BLaER1 (cell line): ENCODE results near the gene TSFM.

ENCODE experiments used
- H3K27ac ChIP-seq: shearing (Covaris generic); formaldehyde crosslinking; 2 replicates; pipeline ENCODE4 v1.8.1; 2022
- H3K27me3 ChIP-seq: shearing (Covaris generic); formaldehyde crosslinking; 2 replicates; pipeline ENCODE4 v1.8.1; 2022
- H3K36me3 ChIP-seq: shearing (Covaris generic); formaldehyde crosslinking; 2 replicates; pipeline ENCODE4 v1.8.1; 2022
- H3K4me1 ChIP-seq: shearing (Covaris generic); formaldehyde crosslinking; 2 replicates; pipeline ENCODE4 v1.8.1; 2022
- H3K4me2 ChIP-seq: shearing (Covaris generic); formaldehyde crosslinking; 2 replicates; pipeline ENCODE4 v1.8.1; 2022
- H3K4me3 ChIP-seq: shearing (Covaris generic); formaldehyde crosslinking; 2 replicates; pipeline ENCODE4 v1.8.1; 2022
- H3K9ac ChIP-seq: shearing (Covaris generic); formaldehyde crosslinking; 2 replicates; pipeline ENCODE4 v1.8.1; 2022
- H3K9me3 ChIP-seq: shearing (Covaris generic); formaldehyde crosslinking; 2 replicates; pipeline ENCODE4 v1.8.1; 2022
- H4K20me1 ChIP-seq: shearing (Covaris generic); formaldehyde crosslinking; 2 replicates; pipeline ENCODE4 v1.8.1; 2022
- Cebpa-rat ChIP-seq: shearing (Covaris generic); IDR thresholded peaks from 2 replicates; pipeline ENCODE4 v1.8.1; 2022

Gene TSFM

GRCh38 chr12:57821474-57822214 is 39.1 kb downstream of the TSFM start:
- Histone ChIP-seq H3K9me3 (no peaks in the 10 kb centered on the region), H3K36me3 (peaks cover 85% of the 10 kb centered on the region), H4K20me1 (peaks cover 51% of the 10 kb centered on the region), H3K4me1 (no peaks in the 10 kb centered on the region), H3K4me3 (no peak overlapping the region), H3K27ac (no peak overlapping the region), H3K4me2 (no peak overlapping the region), H3K9ac (no peak overlapping the region), H3K27me3 (no peaks in the 10 kb centered on the region)
- no peak for TF ChIP-seq Cebpa-rat

- Histone ChIP-seq H3K4me1 (no peaks in the 10 kb centered on the region), H3K4me2 (no peak overlapping the region), H4K20me1 (peaks cover 60% of the 10 kb centered on the region), H3K4me3 (no peak overlapping the region), H3K27me3 (no peaks in the 10 kb centered on the region), H3K36me3 (peaks cover 94% of the 10 kb centered on the region), H3K9ac (no peak overlapping the region), H3K9me3 (no peaks in the 10 kb centered on the region), H3K27ac (no peak overlapping the region)
- TF ChIP-seq Cebpa-rat: no peak
Observed at GRCh38 chr12:57822392-57823130, 40.0 kb downstream of the TSFM start.

- Histone ChIP-seq H4K20me1 (peaks cover 68% of the 10 kb centered on the region), H3K27me3 (no peaks in the 10 kb centered on the region), H3K4me1 (no peaks in the 10 kb centered on the region), H3K36me3 (peaks cover 99% of the 10 kb centered on the region), H3K27ac (no peak overlapping the region), H3K9ac (no peak overlapping the region), H3K4me2 (no peak overlapping the region), H3K4me3 (no peak overlapping the region), H3K9me3 (no peaks in the 10 kb centered on the region)
- no peak for TF ChIP-seq Cebpa-rat
Observed at GRCh38 chr12:57823131-57823907, 40.7 kb downstream of the TSFM start.

- no peaks in the 10 kb centered on the region for H3K9me3 ChIP-seq
- no peaks in the 10 kb centered on the region for H3K4me1 ChIP-seq
- peaks cover 99% of the 10 kb centered on the region for H3K36me3 ChIP-seq
- peaks cover 75% of the 10 kb centered on the region for H4K20me1 ChIP-seq
- no peak for TF ChIP-seq Cebpa-rat
- H3K27me3 ChIP-seq: no peaks in the 10 kb centered on the region
- no peak overlapping the region for H3K4me2 ChIP-seq
- no peak overlapping the region for H3K27ac ChIP-seq
- H3K9ac ChIP-seq: no peak overlapping the region
- H3K4me3 ChIP-seq: no peak overlapping the region
Observed at GRCh38 chr12:57823908-57824640, 41.5 kb downstream of the TSFM start.

GRCh38 chr12:57825451-57825850 is 42.9 kb downstream of the TSFM start:
- Histone ChIP-seq H3K9ac (no peak overlapping the region), H3K4me2 (no peak overlapping the region), H3K27ac (no peak overlapping the region), H3K27me3 (no peaks in the 10 kb centered on the region), H3K4me3 (no peak overlapping the region), H3K9me3 (no peaks in the 10 kb centered on the region), H4K20me1 (peaks cover 89% of the 10 kb centered on the region), H3K36me3 (peaks cover 100% of the 10 kb centered on the region), H3K4me1 (no peaks in the 10 kb centered on the region)
- no peak for TF ChIP-seq Cebpa-rat

- H3K9me3 ChIP-seq: no peaks in the 10 kb centered on the region
- H3K4me1 ChIP-seq: peaks cover 4% of the 10 kb centered on the region
- no peak overlapping the region for H3K9ac ChIP-seq
- H3K36me3 ChIP-seq: peaks cover 95% of the 10 kb centered on the region
- no peaks in the 10 kb centered on the region for H3K27me3 ChIP-seq
- no peak overlapping the region for H3K4me2 ChIP-seq
- no peak overlapping the region for H3K27ac ChIP-seq
- no peak overlapping the region for H3K4me3 ChIP-seq
- no peak for TF ChIP-seq Cebpa-rat
- H4K20me1 ChIP-seq: peaks cover 99% of the 10 kb centered on the region
Observed at GRCh38 chr12:57826400-57826799, 43.8 kb downstream of the TSFM start.

- H3K4me1 ChIP-seq: peaks cover 9% of the 10 kb centered on the region
- TF ChIP-seq Cebpa-rat: no peak
Observed at GRCh38 chr12:57826966-57827365, 44.4 kb downstream of the TSFM start.

GRCh38 chr12:57829025-57829777 is 46.6 kb downstream of the TSFM start:
- Histone ChIP-seq H3K27ac (no peak overlapping the region), H3K4me1 (peaks cover 32% of the 10 kb centered on the region), H3K4me3 (no peak overlapping the region), H3K36me3 (peaks cover 71% of the 10 kb centered on the region), H3K27me3 (no peaks in the 10 kb centered on the region), H3K4me2 (no peak overlapping the region), H3K9ac (peak overlapping the region; percentile 16; the same call in 1 of the 2 replicates), H4K20me1 (peaks cover 100% of the 10 kb centered on the region), H3K9me3 (no peaks in the 10 kb centered on the region)
- TF ChIP-seq Cebpa-rat: no peak

More at GRCh38 chr12:57826966-57827365, 44.4 kb downstream of the TSFM start:
- Histone ChIP-seq H3K4me2 (no peak overlapping the region), H3K27ac (no peak overlapping the region), H4K20me1 (peaks cover 99% of the 10 kb centered on the region), H3K4me3 (no peak overlapping the region), H3K9me3 (no peaks in the 10 kb centered on the region), H3K9ac (no peak overlapping the region), H3K27me3 (no peaks in the 10 kb centered on the region), H3K36me3 (peaks cover 89% of the 10 kb centered on the region)

GRCh38 chr12:57830393-57830792 is 47.8 kb downstream of the TSFM start:
- Histone ChIP-seq H3K4me1 (peaks cover 44% of the 10 kb centered on the region), H3K27me3 (no peaks in the 10 kb centered on the region), H3K4me2 (no peak overlapping the region), H3K4me3 (no peak overlapping the region), H3K36me3 (peaks cover 59% of the 10 kb centered on the region), H4K20me1 (peaks cover 100% of the 10 kb centered on the region), H3K9ac (no peak overlapping the region), H3K27ac (no peak overlapping the region), H3K9me3 (no peaks in the 10 kb centered on the region)
- TF ChIP-seq Cebpa-rat: no peak
